Measurements from ENCODE around the gene CHAMP1.

- TF ChIP-seq CTCF (conservative IDR thresholded peaks at IDR 0.05; ENCODE audit: low read depth, low read length) (no peak), MXI1 (IDR thresholded peaks at IDR 0.05; ENCODE audit: borderline replicate concordance, low read depth, low read length) (no peak), POLR2A (IDR thresholded peaks at IDR 0.05; ENCODE audit: low read depth, low read length) (no peak), RFX5 (IDR thresholded peaks at IDR 0.05; ENCODE audit: low read depth, low read length) (no peak), CEBPB (IDR thresholded peaks at IDR 0.05; ENCODE audit: low read depth, low read length) (no peak), FOS (IDR thresholded peaks at IDR 0.05; ENCODE audit: low read depth, low read length) (no peak), RCOR1 (IDR thresholded peaks at IDR 0.05; ENCODE audit: insufficient replicate concordance, low read length) (no peak), MAFK (IDR thresholded peaks at IDR 0.05; ENCODE audit: low read depth, low read length) (no peak), MAZ (IDR thresholded peaks at IDR 0.05; ENCODE audit: borderline replicate concordance, low read depth, low read length) (no peak), BHLHE40 (IDR thresholded peaks at IDR 0.05; ENCODE audit: low read depth, low read length) (no peak), RAD21 (IDR thresholded peaks at IDR 0.05; ENCODE audit: low read length) (no peak), CHD1 (IDR thresholded peaks at IDR 0.05; ENCODE audit: low read depth, low read length) (no peak)
- TF ChIP-seq, protein P1, sequence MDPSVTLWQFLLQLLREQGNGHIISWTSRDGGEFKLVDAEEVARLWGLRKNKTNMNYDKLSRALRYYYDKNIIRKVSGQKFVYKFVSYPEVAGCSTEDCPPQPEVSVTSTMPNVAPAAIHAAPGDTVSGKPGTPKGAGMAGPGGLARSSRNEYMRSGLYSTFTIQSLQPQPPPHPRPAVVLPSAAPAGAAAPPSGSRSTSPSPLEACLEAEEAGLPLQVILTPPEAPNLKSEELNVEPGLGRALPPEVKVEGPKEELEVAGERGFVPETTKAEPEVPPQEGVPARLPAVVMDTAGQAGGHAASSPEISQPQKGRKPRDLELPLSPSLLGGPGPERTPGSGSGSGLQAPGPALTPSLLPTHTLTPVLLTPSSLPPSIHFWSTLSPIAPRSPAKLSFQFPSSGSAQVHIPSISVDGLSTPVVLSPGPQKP (IDR thresholded peaks at IDR 0.05; ENCODE audit: borderline replicate concordance, low read depth, low read length) = no peak
- TF ChIP-seq, protein P2, sequence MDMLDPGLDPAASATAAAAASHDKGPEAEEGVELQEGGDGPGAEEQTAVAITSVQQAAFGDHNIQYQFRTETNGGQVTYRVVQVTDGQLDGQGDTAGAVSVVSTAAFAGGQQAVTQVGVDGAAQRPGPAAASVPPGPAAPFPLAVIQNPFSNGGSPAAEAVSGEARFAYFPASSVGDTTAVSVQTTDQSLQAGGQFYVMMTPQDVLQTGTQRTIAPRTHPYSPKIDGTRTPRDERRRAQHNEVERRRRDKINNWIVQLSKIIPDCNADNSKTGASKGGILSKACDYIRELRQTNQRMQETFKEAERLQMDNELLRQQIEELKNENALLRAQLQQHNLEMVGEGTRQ (IDR thresholded peaks at IDR 0.05; ENCODE audit: low read depth, low read length) = no peak
These were observed 20.2 kb downstream of the CHAMP1 start for GRCh38 chr13:114334305-114335053.

Data from IMR-90 (cell line).